ENCODE results near the gene CALHM3. TPM values are rescaled to one million over a fixed set of nuclear protein-coding genes. Genes with fewer than 3 reads are reported as not detected.
A peak's percentile ranks its signal among the peaks of the same experiment; 100 is the strongest.

CALHM3 gene
- total RNA-seq, 5 donors from 2014 or later (not counting 1 experiment from before 2014, with no cell fraction given) = not detected

DNA sequence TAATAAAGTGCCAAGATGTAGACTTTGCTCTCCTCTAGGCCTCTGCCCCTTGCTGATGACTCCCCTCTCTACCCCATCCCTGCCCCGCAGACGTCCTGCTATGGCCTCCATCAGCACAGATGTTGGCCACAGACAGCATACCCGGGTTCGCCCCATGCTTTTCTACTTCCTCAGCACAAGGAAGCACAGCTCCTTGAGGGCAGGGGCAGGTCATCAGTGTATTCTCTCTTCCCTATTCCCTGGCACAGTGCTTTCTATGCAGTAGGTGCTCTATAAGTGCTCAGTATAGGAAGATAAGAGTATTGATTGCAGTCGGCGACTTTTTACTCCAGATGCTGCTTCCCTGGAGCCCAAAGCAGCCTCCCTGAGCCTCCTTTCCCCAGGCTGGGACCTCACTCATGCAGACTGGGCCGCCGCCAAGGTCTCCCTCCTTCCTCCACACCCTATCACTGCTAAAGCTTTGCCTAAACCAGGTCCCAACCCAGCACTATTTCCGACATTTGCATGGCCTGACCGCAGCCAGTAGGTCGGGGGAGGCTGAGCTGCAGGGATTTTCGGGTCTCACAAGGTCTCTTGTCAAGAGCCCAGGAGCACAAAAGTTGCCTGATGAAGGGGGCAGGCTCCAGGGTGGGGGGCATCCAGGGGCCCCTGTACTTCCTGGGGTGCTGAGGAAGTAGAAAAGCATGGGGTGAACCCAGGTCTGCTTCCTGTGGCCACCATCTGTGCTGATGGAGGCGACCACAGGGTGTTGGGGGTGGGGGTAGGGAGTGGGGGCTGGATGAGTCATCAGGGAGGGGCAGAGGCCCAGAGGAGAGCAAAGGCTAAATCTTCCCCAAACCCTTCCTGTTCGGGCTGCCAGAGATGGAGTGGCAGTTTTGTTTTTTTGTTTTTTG is 8.0 kb downstream of the CALHM3 start:
- Histone ChIP-seq H3K9me3 (no peaks in the 10 kb centered on the region), H3K4me3 (ENCODE audit: control insufficient read depth in 1 of 2, extremely low read depth in 1 of 2, low read length in 1 of 2) (peak overlapping the region in 1 of 2 donors; percentile 27)

DNA sequence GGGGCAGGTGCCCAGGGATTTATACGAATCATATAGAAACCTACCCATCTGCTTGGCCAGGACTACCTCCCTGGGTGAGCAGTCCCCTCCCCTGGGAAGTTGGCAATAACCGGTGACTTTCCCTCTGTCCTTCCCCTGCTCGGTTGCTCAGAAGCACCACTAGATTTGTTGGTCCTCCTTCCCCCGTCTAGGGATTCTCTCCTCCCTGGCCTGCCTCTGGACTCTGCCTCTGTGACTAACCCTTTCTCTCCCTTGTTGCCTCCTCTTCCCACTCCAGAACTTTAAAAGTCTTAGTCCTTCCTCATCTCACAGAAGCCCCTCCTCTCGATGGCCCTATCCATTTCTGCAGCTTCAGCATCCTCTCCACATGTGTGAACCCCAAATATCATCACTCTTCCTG is 9.8 kb downstream of the CALHM3 start:
- POLR2A ChIA-PET = no interaction called here
- H3K27ac Mint-ChIP-seq = peak overlapping the region; percentile 92 to 97
- DNase-seq (no peak), ATAC-seq (replicated peaks in 1 of 4) (no peak)
- no peaks in the 10 kb centered on the region for H3K36me3 Mint-ChIP-seq
- Histone ChIP-seq H3K27me3 (replicated peaks in 1 of 2; ENCODE audit: control insufficient read depth in 2 of 2, extremely low read depth in 1 of 2, insufficient read depth in 2 of 2, low read length in 1 of 2) (no peaks in the 10 kb centered on the region), H3K36me3 (ENCODE audit: control insufficient read depth in 2 of 2, extremely low read depth in 1 of 2, insufficient read depth in 1 of 2, low read length in 1 of 2) (no peaks in the 10 kb centered on the region), H3K27ac (ENCODE audit: low read length) (no peak overlapping the region), H3K9me3 (no peaks in the 10 kb centered on the region), H3K4me3 (ENCODE audit: control insufficient read depth in 1 of 2, extremely low read depth in 1 of 2, low read length in 1 of 2) (no peak overlapping the region), H3K4me1 (ENCODE audit: control insufficient read depth in 1 of 2, extremely low read depth in 1 of 2, insufficient read depth in 2 of 2, low read length in 2 of 2) (peaks cover 4 to 45% of the 10 kb centered on the region in 2 experiments)
- H3K4me3 Mint-ChIP-seq = no peak overlapping the region
- CTCF ChIA-PET = no interaction called here
- WGBS (ENCODE audit: insufficient coverage) = 95% methylated on average over 5 of the region's 5 CpGs
- peaks cover 28 to 48% (median 38%) of the 10 kb centered on the region in 3 donors for H3K4me1 Mint-ChIP-seq
- no peaks in the 10 kb centered on the region for H3K27me3 Mint-ChIP-seq
- H3K9me3 Mint-ChIP-seq = no peaks in the 10 kb centered on the region

More for the DNA sequence above, 8.0 kb downstream of the CALHM3 start:
- Mint-ChIP-seq H3K27me3 (no peaks in the 10 kb centered on the region), H3K36me3 (no peaks in the 10 kb centered on the region), H3K9me3 (no peaks in the 10 kb centered on the region), H3K4me3 (peak overlapping the region; percentile 53 to 73 (median 68)), H3K27ac (peak overlapping the region; percentile 92 to 97), H3K4me1 (peaks cover 28 to 54% (median 38%) of the 10 kb centered on the region in 3 donors)
- Histone ChIP-seq H3K36me3 (ENCODE audit: control insufficient read depth in 2 of 2, extremely low read depth in 1 of 2, insufficient read depth in 1 of 2, low read length in 1 of 2) (no peaks in the 10 kb centered on the region), H3K27ac (ENCODE audit: low read length) (peak overlapping the region; percentile 87), H3K27me3 (replicated peaks in 1 of 2; ENCODE audit: control insufficient read depth in 2 of 2, extremely low read depth in 1 of 2, insufficient read depth in 2 of 2, low read length in 1 of 2) (no peaks in the 10 kb centered on the region), H3K4me1 (ENCODE audit: control insufficient read depth in 1 of 2, extremely low read depth in 1 of 2, insufficient read depth in 2 of 2, low read length in 2 of 2) (peaks cover 4 to 45% of the 10 kb centered on the region in 2 experiments)
- ChIA-PET CTCF (interaction anchor here in 1 of 2 donors (1.0 kb wide), 1 partner anchor 20 kb away, joined by 3 read pairs; no protein-coding TSS in a partner anchor), POLR2A (no interaction called here)
- ATAC-seq (replicated peaks in 1 of 4) = peak; percentile 86 to 96 (median 94)
- peak; percentile 45 to 80 (median 66) for DNase-seq
- 20% methylated on average over 11 of the region's 14 CpGs for WGBS (ENCODE audit: insufficient coverage)

DNA sequence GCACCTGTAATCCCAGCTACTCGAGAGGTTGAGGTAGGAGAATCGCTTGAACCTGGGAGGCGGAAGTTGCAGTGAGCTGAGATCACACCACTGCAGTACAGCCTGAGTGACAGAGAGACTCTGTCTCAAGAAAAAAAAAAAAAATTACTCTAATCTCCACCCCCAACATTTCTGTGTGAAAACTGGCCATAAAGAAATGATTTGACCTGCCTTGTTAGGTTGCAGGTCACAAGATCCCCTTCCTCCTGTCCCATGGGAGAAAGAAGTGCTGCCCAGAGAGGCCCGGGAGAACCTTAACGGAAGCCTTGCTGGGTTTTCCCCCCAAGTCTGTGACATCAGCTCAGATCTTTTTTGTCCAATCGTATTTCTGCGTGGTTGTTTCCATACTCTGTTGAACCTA is 11.6 kb downstream of the CALHM3 start:
- DNase-seq (no peak), ATAC-seq (replicated peaks in 1 of 4) (no peak)
- ChIA-PET CTCF (interaction anchor here (0.7 kb wide), 2 partner anchors 15 to 17 kb away, joined by 3 read pairs; partner anchors contain the start of gene CALHM2 (in 1 of the 2)), POLR2A (no interaction called here)
- Histone ChIP-seq H3K27ac (ENCODE audit: low read length) (no peak overlapping the region), H3K27me3 (replicated peaks in 1 of 2; ENCODE audit: control insufficient read depth in 2 of 2, extremely low read depth in 1 of 2, insufficient read depth in 2 of 2, low read length in 1 of 2) (no peaks in the 10 kb centered on the region), H3K4me3 (ENCODE audit: control insufficient read depth in 1 of 2, extremely low read depth in 1 of 2, low read length in 1 of 2) (no peak overlapping the region), H3K9me3 (no peaks in the 10 kb centered on the region), H3K4me1 (ENCODE audit: control insufficient read depth in 1 of 2, extremely low read depth in 1 of 2, insufficient read depth in 2 of 2, low read length in 2 of 2) (peaks cover 4 to 34% of the 10 kb centered on the region in 2 experiments), H3K36me3 (ENCODE audit: control insufficient read depth in 2 of 2, extremely low read depth in 1 of 2, insufficient read depth in 1 of 2, low read length in 1 of 2) (no peaks in the 10 kb centered on the region)
- Mint-ChIP-seq H3K4me1 (peaks cover 24 to 38% (median 34%) of the 10 kb centered on the region in 3 donors), H3K36me3 (no peaks in the 10 kb centered on the region), H3K27ac (peak overlapping the region; percentile 12 to 22), H3K4me3 (no peak overlapping the region), H3K27me3 (no peaks in the 10 kb centered on the region), H3K9me3 (no peaks in the 10 kb centered on the region)
- 88% methylated on average over 3 of the region's 7 CpGs for WGBS (ENCODE audit: insufficient coverage)

GRCh38 chr10:103466734-103467133 is 12.3 kb downstream of the CALHM3 start:
- Mint-ChIP-seq H3K4me1 (peaks cover 18 to 31% (median 27%) of the 10 kb centered on the region in 3 donors), H3K9me3 (no peaks in the 10 kb centered on the region), H3K27me3 (no peaks in the 10 kb centered on the region), H3K27ac (no peak overlapping the region), H3K36me3 (no peaks in the 10 kb centered on the region), H3K4me3 (no peak overlapping the region)
- no peaks in the 10 kb centered on the region for H3K36me3 ChIP-seq (ENCODE audit: control insufficient read depth in 2 of 2, extremely low read depth in 1 of 2, insufficient read depth in 1 of 2, low read length in 1 of 2)
- H3K4me3 ChIP-seq (ENCODE audit: control insufficient read depth in 1 of 2, extremely low read depth in 1 of 2, low read length in 1 of 2) = no peak overlapping the region
- 88% methylated on average over 3 of the region's 3 CpGs for WGBS (ENCODE audit: insufficient coverage)
- peaks cover 1 to 28% of the 10 kb centered on the region in 2 experiments for H3K4me1 ChIP-seq (ENCODE audit: control insufficient read depth in 1 of 2, extremely low read depth in 1 of 2, insufficient read depth in 2 of 2, low read length in 2 of 2)
- no peaks in the 10 kb centered on the region for H3K9me3 ChIP-seq
- ATAC-seq (replicated peaks in 1 of 4) = no peak
- POLR2A ChIA-PET = no interaction called here
- CTCF ChIA-PET = no interaction called here
- H3K27ac ChIP-seq (ENCODE audit: low read length) = no peak overlapping the region
- H3K27me3 ChIP-seq (replicated peaks in 1 of 2; ENCODE audit: control insufficient read depth in 2 of 2, extremely low read depth in 1 of 2, insufficient read depth in 2 of 2, low read length in 1 of 2) = no peaks in the 10 kb centered on the region
- no peak for DNase-seq

- no peak overlapping the region for H3K27ac ChIP-seq (ENCODE audit: low read length)
- H3K4me1 Mint-ChIP-seq = peaks cover 6 to 20% (median 18%) of the 10 kb centered on the region in 3 donors
- H3K4me3 ChIP-seq (ENCODE audit: control insufficient read depth in 1 of 2, extremely low read depth in 1 of 2, low read length in 1 of 2) = no peak overlapping the region
- H3K4me3 Mint-ChIP-seq = no peak overlapping the region
- peaks cover 0 to 16% of the 10 kb centered on the region in 2 experiments for H3K4me1 ChIP-seq (ENCODE audit: control insufficient read depth in 1 of 2, extremely low read depth in 1 of 2, insufficient read depth in 2 of 2, low read length in 2 of 2)
- H3K27me3 ChIP-seq (replicated peaks in 1 of 2; ENCODE audit: control insufficient read depth in 2 of 2, extremely low read depth in 1 of 2, insufficient read depth in 2 of 2, low read length in 1 of 2) = no peaks in the 10 kb centered on the region
- DNase-seq = no peak
- H3K9me3 ChIP-seq = no peaks in the 10 kb centered on the region
- POLR2A ChIA-PET = no interaction called here
- no peak for ATAC-seq (replicated peaks in 1 of 4)
- CTCF ChIA-PET = interaction anchor here (0.6 to 0.7 kb wide), 4 partner anchors 18 to 149 kb away, joined by 3 to 6 read pairs (median 3); no protein-coding TSS in a partner anchor
- H3K27me3 Mint-ChIP-seq = no peaks in the 10 kb centered on the region
- H3K36me3 ChIP-seq (ENCODE audit: control insufficient read depth in 2 of 2, extremely low read depth in 1 of 2, insufficient read depth in 1 of 2, low read length in 1 of 2) = no peaks in the 10 kb centered on the region
- H3K27ac Mint-ChIP-seq = no peak overlapping the region
- WGBS (ENCODE audit: insufficient coverage) = 92% methylated on average over 9 of the region's 14 CpGs
- H3K9me3 Mint-ChIP-seq = no peaks in the 10 kb centered on the region
- H3K36me3 Mint-ChIP-seq = no peaks in the 10 kb centered on the region
These were observed 13.4 kb downstream of the CALHM3 start for GRCh38 chr10:103465411-103466179.

DNA sequence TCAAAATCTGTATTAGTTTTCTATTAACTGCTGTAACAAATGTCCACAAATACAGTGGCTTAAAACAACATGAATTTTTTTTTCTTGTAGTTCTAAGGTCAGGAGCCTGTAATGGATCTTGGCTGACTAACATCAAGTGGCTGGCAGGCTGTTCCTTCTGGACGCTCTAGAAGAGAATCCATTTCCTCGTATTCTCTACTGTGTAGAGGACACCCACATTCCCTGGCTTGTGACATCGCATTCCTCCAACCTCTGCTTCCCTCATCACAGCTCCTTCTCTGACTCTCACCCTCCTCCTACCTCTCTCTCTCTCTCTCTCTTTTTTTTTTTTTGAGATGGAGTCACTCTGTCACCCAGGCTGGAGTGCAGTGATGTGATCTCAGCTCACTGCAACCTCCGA is 15.5 kb downstream of the CALHM3 start:
- POLR2A ChIA-PET = no interaction called here
- H3K9me3 Mint-ChIP-seq = no peaks in the 10 kb centered on the region
- H3K4me1 ChIP-seq (ENCODE audit: control insufficient read depth in 1 of 2, extremely low read depth in 1 of 2, insufficient read depth in 2 of 2, low read length in 2 of 2) = peaks cover 2 to 16% of the 10 kb centered on the region in 2 experiments
- no peak overlapping the region for H3K4me3 ChIP-seq (ENCODE audit: control insufficient read depth in 1 of 2, extremely low read depth in 1 of 2, low read length in 1 of 2)
- H3K4me3 Mint-ChIP-seq = no peak overlapping the region
- CTCF ChIA-PET = interaction anchor here in 1 of 2 donors (1.2 kb wide), 1 partner anchor 9 kb away, joined by 3 read pairs; no protein-coding TSS in a partner anchor
- no peak overlapping the region for H3K27ac ChIP-seq (ENCODE audit: low read length)
- no peaks in the 10 kb centered on the region for H3K36me3 Mint-ChIP-seq
- 93% methylated on average over 2 of the region's 4 CpGs for WGBS (ENCODE audit: insufficient coverage)
- no peak for ATAC-seq (replicated peaks in 1 of 4)
- H3K27ac Mint-ChIP-seq = no peak overlapping the region
- H3K36me3 ChIP-seq (ENCODE audit: control insufficient read depth in 2 of 2, extremely low read depth in 1 of 2, insufficient read depth in 1 of 2, low read length in 1 of 2) = no peaks in the 10 kb centered on the region
- H3K27me3 Mint-ChIP-seq = no peaks in the 10 kb centered on the region
- no peaks in the 10 kb centered on the region for H3K27me3 ChIP-seq (replicated peaks in 1 of 2; ENCODE audit: control insufficient read depth in 2 of 2, extremely low read depth in 1 of 2, insufficient read depth in 2 of 2, low read length in 1 of 2)
- no peak for DNase-seq
- H3K9me3 ChIP-seq = no peaks in the 10 kb centered on the region
- peaks cover 0 to 16% (median 13%) of the 10 kb centered on the region in 3 donors for H3K4me1 Mint-ChIP-seq
